H9 (cell line): ENCODE measurements around the gene AP3S1. TPM values are rescaled to one million over a fixed set of nuclear protein-coding genes. Genes with fewer than 3 reads are reported as not detected.

Experiments
- DNase-seq: peaks from one replicate; pipeline ENCODE4 v3.0.0-alpha.2; 2017
- H2AFZ ChIP-seq: one replicate; pipeline ENCODE4 v1.6.1; 2013; ENCODE audit warnings: mild to moderate bottlenecking, low read length, control low read depth, moderate library complexity
- H2AK5ac ChIP-seq: 2 replicates; pipeline ENCODE4 v1.6.1; 2013; ENCODE audit warnings: low read length, control low read depth, mixed read lengths; ENCODE audit not compliant: insufficient read length
- H2BK120ac ChIP-seq: one replicate; pipeline ENCODE4 v1.6.1; 2013; ENCODE audit warnings: low read depth, mild to moderate bottlenecking, low read length, control low read depth, inconsistent platforms; ENCODE audit not compliant: poor library complexity, severe bottlenecking
- H2BK12ac ChIP-seq: 2 replicates; pipeline ENCODE4 v1.6.1; 2013; ENCODE audit warnings: low read length, control low read depth, mixed read lengths, low read depth; ENCODE audit not compliant: insufficient read length
- H2BK15ac ChIP-seq: 2 replicates; pipeline ENCODE4 v1.6.1; 2013; ENCODE audit warnings: low read depth, low read length, control low read depth
- H2BK20ac ChIP-seq: one replicate; pipeline ENCODE4 v1.6.1; 2013; ENCODE audit warnings: low read depth, mild to moderate bottlenecking, low read length, control low read depth, inconsistent platforms; ENCODE audit not compliant: poor library complexity, severe bottlenecking
- H2BK5ac ChIP-seq: 2 replicates; pipeline ENCODE4 v1.6.1; 2013; ENCODE audit warnings: low read length, control low read depth, mixed read lengths; ENCODE audit not compliant: insufficient read length
- H3K14ac ChIP-seq: 2 replicates; pipeline ENCODE4 v1.6.1; 2013; ENCODE audit warnings: low read length, control low read depth; ENCODE audit not compliant: insufficient read depth
- H3K18ac ChIP-seq: 2 replicates; pipeline ENCODE4 v1.6.1; 2013; ENCODE audit warnings: low read depth, mild to moderate bottlenecking, mixed read lengths, low read length, control low read depth; ENCODE audit not compliant: insufficient read length
- H3K23ac ChIP-seq: 2 replicates; pipeline ENCODE4 v1.6.1; 2013; ENCODE audit warnings: low read length, control low read depth, mixed read lengths, low read depth; ENCODE audit not compliant: insufficient read length
- H3K23me2 ChIP-seq: 2 replicates; pipeline ENCODE4 v1.6.1; 2013; ENCODE audit warnings: low read depth, mild to moderate bottlenecking, mixed read lengths, low read length, control low read depth; ENCODE audit not compliant: insufficient read length, poor library complexity, severe bottlenecking
- H3K27ac ChIP-seq: 2 replicates; pipeline ENCODE4 v1.5.1; 2013; ENCODE audit warnings: low read length, control low read depth, mixed read lengths, low read depth; ENCODE audit not compliant: insufficient read length
- H3K27me3 ChIP-seq: 2 replicates; pipeline ENCODE4 v1.6.1; 2013; ENCODE audit warnings: low read length, control low read depth, inconsistent platforms; ENCODE audit not compliant: insufficient read depth
- H3K4ac ChIP-seq: 2 replicates; pipeline ENCODE4 v1.6.1; 2013; ENCODE audit warnings: low read depth, mild to moderate bottlenecking, control low read depth, inconsistent platforms, low read length, moderate library complexity
- H3K4me1 ChIP-seq: 2 replicates; pipeline ENCODE4 v1.6.1; 2013; ENCODE audit warnings: low read length, control low read depth, inconsistent platforms; ENCODE audit not compliant: insufficient read depth
- H3K4me2 ChIP-seq: 2 replicates; pipeline ENCODE4 v1.6.1; 2013; ENCODE audit warnings: low read length, control low read depth, mixed read lengths; ENCODE audit not compliant: insufficient read length, insufficient read depth
- H3K56ac ChIP-seq: 2 replicates; pipeline ENCODE4 v1.6.1; 2013; ENCODE audit warnings: low read depth, mild to moderate bottlenecking, mixed read lengths, low read length, control low read depth; ENCODE audit not compliant: insufficient read length
- H3K79me1 ChIP-seq: 2 replicates; pipeline ENCODE4 v1.6.1; 2013; ENCODE audit warnings: low read depth, mild to moderate bottlenecking, moderate library complexity, low read length, control low read depth, inconsistent platforms; ENCODE audit not compliant: insufficient read depth, poor library complexity, severe bottlenecking
- H3K79me2 ChIP-seq: 2 replicates; pipeline ENCODE4 v1.6.1; 2013; ENCODE audit warnings: low read length, control low read depth, inconsistent platforms; ENCODE audit not compliant: insufficient read depth
- H3K9ac ChIP-seq: 2 replicates; pipeline ENCODE4 v1.6.1; 2013; ENCODE audit warnings: low read length, control low read depth, mixed read lengths; ENCODE audit not compliant: insufficient read length; ENCODE audit errors: extremely low read depth
- H3K9me3 ChIP-seq: one replicate; pipeline ENCODE4 v1.6.1; 2013; ENCODE audit warnings: low read depth, low read length, inconsistent platforms; ENCODE audit not compliant: control insufficient read depth
- H3T11ph ChIP-seq: one replicate; pipeline ENCODE4 v1.6.1; 2013; ENCODE audit warnings: mild to moderate bottlenecking, low read length, control low read depth, inconsistent platforms
- H4K20me1 ChIP-seq: one replicate; pipeline ENCODE4 v1.6.1; 2013; ENCODE audit not compliant: control insufficient read depth, insufficient read length, insufficient read depth
- H4K5ac ChIP-seq: 2 replicates; pipeline ENCODE4 v1.6.1; 2013; ENCODE audit warnings: low read depth, mild to moderate bottlenecking, mixed read lengths, low read length, control low read depth; ENCODE audit not compliant: insufficient read length
- H4K8ac ChIP-seq: replicated peaks from 2 replicates; pipeline ENCODE4 v1.6.1; 2013; ENCODE audit warnings: low read length, control low read depth, mixed read lengths, low read depth; ENCODE audit not compliant: insufficient read length
- H4K91ac ChIP-seq: 2 replicates; pipeline ENCODE4 v1.6.1; 2013; ENCODE audit warnings: low read depth, mild to moderate bottlenecking, moderate library complexity, mixed read lengths, low read length, control low read depth; ENCODE audit not compliant: insufficient read length
- H3K27ac Mint-ChIP-seq, 3 experiments: 2 replicates in 2 of 3; 3 replicates in 1 of 3; pipeline ENCODE4 v1.8.0; 2020 to 2021; ENCODE audit warnings: mixed read lengths in 3 of 3, mild to moderate bottlenecking in 1 of 3, moderate library complexity in 1 of 3
- H3K27me3 Mint-ChIP-seq: 2 replicates; pipeline ENCODE4 v1.8.0; 2021; ENCODE audit warnings: low read depth, mild to moderate bottlenecking, moderate library complexity, mixed read lengths
- H3K36me3 Mint-ChIP-seq, 3 experiments: 2 replicates in 2 of 3; 3 replicates in 1 of 3; pipeline ENCODE4 v1.8.0; 2020 to 2021; ENCODE audit warnings: low read depth in 3 of 3, mixed read lengths in 3 of 3; ENCODE audit not compliant: insufficient read depth in 1 of 3
- H3K4me1 Mint-ChIP-seq, 2 experiments: 2 replicates each; pipeline ENCODE4 v1.8.0; 2020; ENCODE audit warnings: mixed read lengths in 2 of 2
- H3K4me3 Mint-ChIP-seq, 2 experiments: 2 replicates in 1 of 2; 3 replicates in 1 of 2; pipeline ENCODE4 v1.8.0; 2020 to 2021; ENCODE audit warnings: mild to moderate bottlenecking in 2 of 2, mixed read lengths in 2 of 2, moderate library complexity in 1 of 2
- H3K9me3 Mint-ChIP-seq, 2 experiments: 2 replicates in 1 of 2; 3 replicates in 1 of 2; pipeline ENCODE4 v1.8.0; 2020; ENCODE audit warnings: mild to moderate bottlenecking in 2 of 2, mixed read lengths in 2 of 2, moderate library complexity in 1 of 2
- WGBS: extraction: QIAGEN DNeasy Blood & Tissue Kit; methylation state at CpG from one replicate; pipeline ENCODE4 v1.1.7; 2013; ENCODE audit warnings: missing lambda C conversion rate, low lambda C conversion rate, mixed read lengths; ENCODE audit not compliant: insufficient read length; ENCODE audit errors: extremely low coverage; 5-methylcytosine and 5-hydroxymethylcytosine counted together
- total RNA-seq: library from RNA; stranded (reverse); gene quantifications from 2 replicates; pipeline ENCODE4 v1.2.1, GENCODE V29; 2021
- TF ChIP-seq, protein P1 (sequence below): fragments of 200-600 bp; sonication (generic); conservative IDR thresholded peaks from 3 replicates; pipeline ENCODE4 v1.8.0; 2021; ENCODE audit warnings: antibody characterized with exemption, mild to moderate bottlenecking

Gene AP3S1
- total RNA-seq, 1 experiment from 2014 or later = 78.4 TPM

DNA sequence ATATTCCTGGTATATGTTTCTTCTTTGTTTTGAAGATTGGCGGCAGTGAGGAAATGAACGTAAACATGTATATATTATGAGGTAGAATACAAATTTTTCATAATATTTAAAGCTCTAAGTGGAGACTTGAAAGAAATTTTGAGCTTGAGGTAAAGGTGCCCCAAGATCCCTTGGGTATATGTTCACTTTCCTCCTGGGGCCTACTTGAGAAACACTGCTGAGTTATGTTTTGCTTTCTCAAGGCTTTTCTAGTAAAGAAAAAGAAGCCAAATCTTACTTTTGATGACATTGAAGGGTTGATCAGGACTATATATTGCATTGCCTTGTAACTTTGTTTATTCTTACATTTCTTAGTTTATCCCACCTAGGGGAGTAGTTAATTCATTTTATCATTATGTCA lies 30.7 kb downstream of the AP3S1 start:
- Histone ChIP-seq H2BK5ac (no peak overlapping the region), H3K18ac (no peak overlapping the region), H2BK120ac (no peak overlapping the region), H3K4ac (no peak overlapping the region), H3K14ac (no peak overlapping the region), H3K27me3 (no peaks in the 10 kb centered on the region), H2BK15ac (no peak overlapping the region), H3K4me1 (no peaks in the 10 kb centered on the region), H2BK12ac (no peak overlapping the region), H4K5ac (no peak overlapping the region), H4K20me1 (no peaks in the 10 kb centered on the region), H2BK20ac (no peak overlapping the region), H3K79me1 (no peaks in the 10 kb centered on the region), H4K91ac (no peak overlapping the region), H3T11ph (no peak overlapping the region), H2AFZ (no peak overlapping the region), H3K4me2 (no peak overlapping the region), H2AK5ac (no peak overlapping the region), H4K8ac (no peak overlapping the region), H3K27ac (no peak overlapping the region), H3K23me2 (no peaks in the 10 kb centered on the region), H3K56ac (no peak overlapping the region), H3K9me3 (no peaks in the 10 kb centered on the region), H3K23ac (no peak overlapping the region), H3K79me2 (no peaks in the 10 kb centered on the region), H3K9ac (no peak overlapping the region)
- peaks cover 5 to 14% (median 12%) of the 10 kb centered on the region in 3 experiments; a peak in 6 of 7 replicates for H3K36me3 Mint-ChIP-seq
- no peaks in the 10 kb centered on the region; a peak in 1 of 5 replicates for H3K9me3 Mint-ChIP-seq
- no peak overlapping the region for H3K4me3 Mint-ChIP-seq
- H3K4me1 Mint-ChIP-seq = peaks cover 0 to 8% of the 10 kb centered on the region in 2 experiments
- no peaks in the 10 kb centered on the region for H3K27me3 Mint-ChIP-seq
- H3K27ac Mint-ChIP-seq = no peak overlapping the region
- TF ChIP-seq, protein P1, sequence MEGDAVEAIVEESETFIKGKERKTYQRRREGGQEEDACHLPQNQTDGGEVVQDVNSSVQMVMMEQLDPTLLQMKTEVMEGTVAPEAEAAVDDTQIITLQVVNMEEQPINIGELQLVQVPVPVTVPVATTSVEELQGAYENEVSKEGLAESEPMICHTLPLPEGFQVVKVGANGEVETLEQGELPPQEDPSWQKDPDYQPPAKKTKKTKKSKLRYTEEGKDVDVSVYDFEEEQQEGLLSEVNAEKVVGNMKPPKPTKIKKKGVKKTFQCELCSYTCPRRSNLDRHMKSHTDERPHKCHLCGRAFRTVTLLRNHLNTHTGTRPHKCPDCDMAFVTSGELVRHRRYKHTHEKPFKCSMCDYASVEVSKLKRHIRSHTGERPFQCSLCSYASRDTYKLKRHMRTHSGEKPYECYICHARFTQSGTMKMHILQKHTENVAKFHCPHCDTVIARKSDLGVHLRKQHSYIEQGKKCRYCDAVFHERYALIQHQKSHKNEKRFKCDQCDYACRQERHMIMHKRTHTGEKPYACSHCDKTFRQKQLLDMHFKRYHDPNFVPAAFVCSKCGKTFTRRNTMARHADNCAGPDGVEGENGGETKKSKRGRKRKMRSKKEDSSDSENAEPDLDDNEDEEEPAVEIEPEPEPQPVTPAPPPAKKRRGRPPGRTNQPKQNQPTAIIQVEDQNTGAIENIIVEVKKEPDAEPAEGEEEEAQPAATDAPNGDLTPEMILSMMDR = no peak
- WGBS = no CpG with 5 or more reads among the region's 2 CpGs
- DNase-seq = no peak
